ENCODE measurements around the gene IPMK. TPM values are rescaled to one million over a fixed set of nuclear protein-coding genes. Genes with fewer than 3 reads are reported as not detected.
A peak's percentile ranks its signal among the peaks of the same experiment; 100 is the strongest.

IPMK gene
- total and polyA plus RNA-seq, 2 donors from 2014 or later, result 1.7 to 5.0 TPM

GRCh38 chr10:58268946-58269781, 1.5 kb upstream of the IPMK start, which contains the start of gene CISD1:
Gene CISD1 (plus strand): TSS chr10:58269162. CDS start chr10:58269274, 112 bp downstream.
- no peaks in the 10 kb centered on the region for H3K27me3 ChIP-seq (ENCODE audit: control insufficient read depth, insufficient read depth, low read length)
- peak within 1 kb of the TSS; percentile 67 to 89 (median 80) for H3K9ac ChIP-seq (ENCODE audit: low read length in 3 of 3)
- no peaks in the 10 kb centered on the region for H3K9me3 ChIP-seq (ENCODE audit: control insufficient read depth in 2 of 3, insufficient read depth in 1 of 3, low read length in 3 of 3)
- peaks cover 0 to 2% (median 0%) of the 10 kb centered on the region in 3 donors for H3K4me1 ChIP-seq (ENCODE audit: control insufficient read depth in 2 of 3, insufficient read depth in 2 of 3, low read depth in 1 of 3, low read length in 3 of 3)
- H3K36me3 ChIP-seq (ENCODE audit: control insufficient read depth in 2 of 3, insufficient read depth in 3 of 3, low read length in 3 of 3), result no peaks in the 10 kb centered on the region
- H3K27ac ChIP-seq (ENCODE audit: low read depth in 2 of 2, low read length in 2 of 2), result peak within 1 kb of the TSS; percentile 95
- intact Hi-C loops (cut with DNase I), result no loop called here
- no peak for TF ChIP-seq CTCF (IDR thresholded peaks at IDR 0.05; ENCODE audit: borderline replicate concordance, extremely low read depth, insufficient read depth)
- FAIRE-seq (peak; percentile 49), DNase-seq (peak; percentile 98 to 99 (median 98))
- peak within 1 kb of the TSS; percentile 75 to 88 (median 83) for H3K4me3 ChIP-seq (ENCODE audit: low read length in 3 of 3)

- DNase-seq, result no peak
Measured at GRCh38 chr10:58268454-58268945, 806 bp upstream of the IPMK start.

GRCh38 chr10:58266826-58267712, 625 bp downstream of the IPMK start:
- no peaks in the 10 kb centered on the region for H3K9me3 ChIP-seq (ENCODE audit: control insufficient read depth in 2 of 3, insufficient read depth in 1 of 3, low read length in 3 of 3)

More at GRCh38 chr10:58268454-58268945, 806 bp upstream of the IPMK start:
- Histone ChIP-seq H3K9ac (ENCODE audit: low read length in 3 of 3) (peak overlapping the region; percentile 44 to 79 (median 67)), H3K27ac (ENCODE audit: low read depth in 2 of 2, low read length in 2 of 2) (peak overlapping the region; percentile 90 to 95), H3K4me3 (ENCODE audit: low read length in 3 of 3) (peak overlapping the region; percentile 75 to 88 (median 83)), H3K9me3 (ENCODE audit: control insufficient read depth in 2 of 3, insufficient read depth in 1 of 3, low read length in 3 of 3) (no peaks in the 10 kb centered on the region), H3K4me1 (ENCODE audit: control insufficient read depth in 2 of 3, insufficient read depth in 2 of 3, low read depth in 1 of 3, low read length in 3 of 3) (peaks cover 0 to 2% (median 0%) of the 10 kb centered on the region in 3 donors), H3K27me3 (ENCODE audit: control insufficient read depth, insufficient read depth, low read length) (no peaks in the 10 kb centered on the region), H3K36me3 (ENCODE audit: control insufficient read depth in 2 of 3, insufficient read depth in 3 of 3, low read length in 3 of 3) (no peaks in the 10 kb centered on the region)
- FAIRE-seq, result no peak
- TF ChIP-seq CTCF (IDR thresholded peaks at IDR 0.05; ENCODE audit: borderline replicate concordance, extremely low read depth, insufficient read depth), result no peak
- intact Hi-C loops (cut with DNase I), result no loop called here

More at GRCh38 chr10:58266826-58267712, 625 bp downstream of the IPMK start:
- peak overlapping the region; percentile 90 to 95 for H3K27ac ChIP-seq (ENCODE audit: low read depth in 2 of 2, low read length in 2 of 2)
- no peaks in the 10 kb centered on the region for H3K27me3 ChIP-seq (ENCODE audit: control insufficient read depth, insufficient read depth, low read length)
- DNase-seq, result peak; percentile 59 to 83 (median 74)
- peaks cover 0 to 2% (median 0%) of the 10 kb centered on the region in 3 donors for H3K4me1 ChIP-seq (ENCODE audit: control insufficient read depth in 2 of 3, insufficient read depth in 2 of 3, low read depth in 1 of 3, low read length in 3 of 3)
- TF ChIP-seq CTCF (IDR thresholded peaks at IDR 0.05; ENCODE audit: borderline replicate concordance, extremely low read depth, insufficient read depth), result no peak
- peak overlapping the region; percentile 75 to 83 (median 75) for H3K4me3 ChIP-seq (ENCODE audit: low read length in 3 of 3)
- intact Hi-C loops (cut with DNase I), result no loop called here
- peak overlapping the region; percentile 70 to 83 (median 71) for H3K9ac ChIP-seq (ENCODE audit: low read length in 3 of 3)
- no peak for FAIRE-seq
- H3K36me3 ChIP-seq (ENCODE audit: control insufficient read depth in 2 of 3, insufficient read depth in 3 of 3, low read length in 3 of 3), result no peaks in the 10 kb centered on the region
